ENCODE results near the gene ADCY1.
"Not testable (repeated sequence)": the region's sequence is repeated elsewhere in the genome, so short reads cannot be mapped to it uniquely, and the experiment has no call there.

The ADCY1 gene

DNA sequence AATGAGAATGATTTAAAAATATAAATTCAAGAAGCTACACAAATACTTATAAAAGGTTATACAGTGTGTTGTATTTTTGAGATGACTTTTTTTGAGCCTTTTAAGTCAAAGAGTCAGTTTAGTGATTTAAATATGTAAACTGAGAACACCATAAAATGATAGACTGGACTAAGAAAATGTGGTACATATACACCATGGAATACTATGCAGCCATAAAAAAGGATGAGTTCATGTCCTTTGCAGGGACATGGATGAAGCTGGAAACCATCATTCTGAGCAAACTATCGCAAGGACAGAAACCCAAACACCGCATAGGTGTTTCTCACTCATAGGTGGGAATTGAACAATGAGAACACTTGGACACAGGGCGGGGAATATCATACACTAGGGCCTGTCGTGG, 182.2 kb downstream of the ADCY1 start:
- H3K4me3 Mint-ChIP-seq, ATAC-seq, H3K27me3 Mint-ChIP-seq, H3K9me3 Mint-ChIP-seq: not testable (repeated sequence)
- H3K27ac Mint-ChIP-seq: peak overlapping the region; percentile 80
- H3K36me3 Mint-ChIP-seq: peaks cover 21% of the 10 kb centered on the region
- H3K4me1 Mint-ChIP-seq: peaks cover 12% of the 10 kb centered on the region

DNA sequence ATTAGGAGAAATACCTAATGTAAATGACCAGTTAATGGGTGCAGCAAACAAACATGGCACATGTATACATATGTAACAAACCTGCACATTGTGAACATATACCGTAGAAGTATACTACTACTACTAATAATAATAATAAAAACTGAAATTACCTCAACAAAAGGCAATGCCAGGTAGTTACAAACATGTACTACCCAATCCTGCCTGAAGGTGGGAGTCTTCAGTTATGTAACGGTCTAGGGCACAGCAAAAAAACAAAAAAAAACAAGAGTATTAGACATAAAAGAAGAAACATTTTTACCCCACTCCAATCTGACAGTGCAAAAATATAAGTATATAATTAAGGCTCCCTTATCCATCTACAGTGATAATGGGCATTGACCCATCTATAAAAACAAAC, 182.6 kb downstream of the ADCY1 start:
- H3K4me1 Mint-ChIP-seq: peaks cover 12% of the 10 kb centered on the region
- peak overlapping the region; percentile 80 for H3K27ac Mint-ChIP-seq
- not testable (repeated sequence) for H3K9me3 Mint-ChIP-seq, H3K4me3 Mint-ChIP-seq, ATAC-seq, H3K27me3 Mint-ChIP-seq
- peaks cover 17% of the 10 kb centered on the region for H3K36me3 Mint-ChIP-seq

DNA sequence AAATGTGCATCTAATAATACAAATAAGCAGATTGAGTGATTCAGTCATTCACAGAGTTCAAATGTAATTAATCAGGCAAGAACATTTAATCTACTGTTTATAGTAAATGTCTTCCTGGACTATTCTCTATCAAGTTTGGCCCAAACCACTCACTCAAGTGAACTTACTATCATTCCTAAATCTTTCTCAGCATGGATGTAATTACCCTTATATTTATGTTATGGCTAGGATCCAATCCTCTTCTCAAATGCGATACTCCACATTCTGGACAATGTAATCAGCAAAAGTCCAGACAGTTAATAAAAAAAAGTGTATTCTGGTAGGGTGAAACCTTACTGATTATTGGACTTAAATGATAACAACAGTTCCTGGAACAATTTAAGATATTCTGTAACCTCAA, 185.3 kb downstream of the ADCY1 start:
- Mint-ChIP-seq H3K4me1 (peaks cover 25% of the 10 kb centered on the region), H3K36me3 (peaks cover 20% of the 10 kb centered on the region)
- not testable (repeated sequence) for H3K4me3 Mint-ChIP-seq, H3K9me3 Mint-ChIP-seq, ATAC-seq, H3K27ac Mint-ChIP-seq, H3K27me3 Mint-ChIP-seq

DNA sequence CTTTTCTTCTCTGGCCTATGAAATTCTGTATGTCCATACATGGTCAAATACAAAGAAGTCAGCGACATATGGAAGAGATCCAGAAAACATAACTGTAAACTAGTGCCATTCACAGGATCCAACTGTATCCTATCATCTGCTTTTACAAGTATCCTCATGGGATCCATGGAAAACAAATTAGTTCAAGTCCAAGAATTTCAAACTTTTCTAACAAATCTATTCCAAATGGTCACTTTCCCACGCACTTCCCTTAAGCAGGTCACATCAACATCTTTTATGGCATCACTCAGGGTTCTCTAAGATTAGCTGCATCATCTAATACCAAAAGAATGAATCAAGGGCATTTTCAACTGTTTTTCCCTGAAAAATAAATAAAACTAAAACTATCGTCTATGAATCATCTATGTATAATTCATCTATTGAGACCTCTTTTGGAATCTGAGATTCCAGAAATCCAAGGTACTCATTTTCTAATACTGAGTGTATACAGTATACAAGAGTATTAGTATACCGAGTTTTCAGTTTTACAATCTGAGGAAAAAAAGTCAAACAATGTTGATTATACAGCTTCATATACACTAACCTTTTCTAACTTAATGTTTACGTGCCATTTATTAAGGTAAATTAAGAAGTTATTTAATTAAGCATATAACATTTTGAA, 187.5 kb downstream of the ADCY1 start:
- not testable (repeated sequence) for ATAC-seq, H3K4me3 Mint-ChIP-seq, H3K9me3 Mint-ChIP-seq, H3K27me3 Mint-ChIP-seq
- Mint-ChIP-seq H3K4me1 (peaks cover 23% of the 10 kb centered on the region), H3K36me3 (peaks cover 15% of the 10 kb centered on the region), H3K27ac (peak overlapping the region; percentile 38)

DNA sequence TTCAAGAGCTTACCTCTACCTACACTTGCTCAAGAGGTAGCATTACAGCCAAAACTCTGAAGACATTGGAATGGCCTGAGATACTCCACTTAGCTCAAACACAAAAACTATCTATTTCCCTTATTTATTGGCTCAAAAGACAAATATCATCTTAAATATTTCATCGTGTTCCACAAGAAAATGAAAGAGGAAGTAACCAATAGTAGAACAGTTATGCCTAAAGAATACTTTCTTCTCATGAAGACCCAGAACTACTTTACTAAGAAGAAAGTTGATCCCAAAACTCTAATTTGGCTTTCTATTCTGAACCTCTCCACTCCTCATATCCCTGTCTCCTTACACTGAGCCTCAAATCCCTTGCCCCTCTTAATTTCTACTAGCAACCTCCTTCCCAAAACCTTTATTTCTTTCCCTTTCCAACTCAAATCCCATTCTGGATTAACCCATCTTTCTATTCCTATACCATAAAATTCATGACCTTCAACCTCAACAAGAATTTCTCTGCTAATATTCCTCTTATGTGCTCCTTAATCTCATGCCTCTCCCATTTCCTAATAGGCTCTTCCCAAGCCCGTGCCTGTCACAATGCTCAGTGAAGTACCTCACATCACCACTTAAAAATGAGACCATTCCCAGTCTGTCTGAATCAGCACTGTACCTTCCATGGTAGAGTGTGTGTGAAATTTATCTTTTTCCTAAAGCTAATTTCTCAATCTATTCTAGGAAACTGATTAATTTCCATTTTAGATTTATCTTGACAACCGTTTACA, 188.2 kb downstream of the ADCY1 start:
- H3K27me3 Mint-ChIP-seq, ATAC-seq, H3K9me3 Mint-ChIP-seq: not testable (repeated sequence)
- Mint-ChIP-seq H3K27ac (peak overlapping the region; percentile 38), H3K4me3 (peak overlapping the region; percentile 1), H3K36me3 (peaks cover 11% of the 10 kb centered on the region), H3K4me1 (peaks cover 20% of the 10 kb centered on the region)

DNA sequence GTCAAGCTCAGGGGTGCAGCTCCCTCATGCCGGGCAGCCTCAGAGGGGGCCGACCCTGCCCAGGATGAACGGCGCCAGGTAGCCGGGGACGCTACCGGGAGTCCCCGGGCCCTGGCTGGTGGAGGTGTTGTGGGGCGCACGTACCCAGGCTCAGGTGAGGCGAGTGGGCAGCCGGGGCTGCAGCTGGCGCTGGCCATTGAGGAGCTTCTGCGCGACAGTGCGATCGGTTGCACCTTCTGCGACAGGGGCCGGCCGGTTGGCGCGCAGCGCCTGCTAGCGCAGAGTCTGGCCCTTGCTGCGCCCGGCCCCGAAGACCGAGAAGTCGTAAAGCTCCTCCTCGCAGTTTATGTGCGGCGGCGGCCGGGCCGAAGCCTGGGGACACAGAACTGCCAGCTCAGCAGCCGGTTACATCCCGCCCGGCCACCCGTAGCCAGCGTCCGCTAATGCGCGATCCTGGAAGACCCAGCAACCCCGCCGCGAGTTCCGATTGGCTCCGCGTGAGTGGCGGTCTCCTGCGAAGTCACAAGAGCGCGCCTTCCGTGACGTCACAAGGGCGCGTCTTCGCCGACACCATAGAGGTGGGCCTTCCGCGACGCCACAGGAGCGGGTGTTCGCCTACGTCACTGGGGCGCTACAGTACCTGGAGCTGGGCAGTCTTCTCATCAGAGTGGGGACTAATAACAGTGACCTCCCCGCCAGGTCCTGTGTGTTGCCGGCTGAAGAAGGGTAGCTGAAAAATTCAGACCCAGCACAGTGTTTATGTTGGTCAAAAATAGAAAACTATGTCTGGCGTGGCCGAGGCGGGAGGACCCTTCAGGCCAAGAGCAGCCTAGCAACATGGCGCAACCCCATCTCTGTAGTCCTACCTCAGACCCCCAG, 194.6 kb downstream of the ADCY1 start:
- ATAC-seq: peak; percentile 100
- H3K36me3 Mint-ChIP-seq, H3K27me3 Mint-ChIP-seq, H3K9me3 Mint-ChIP-seq: not testable (repeated sequence)
- H3K4me1 Mint-ChIP-seq: peaks cover 16% of the 10 kb centered on the region
- peak overlapping the region; percentile 97 for H3K27ac Mint-ChIP-seq
- H3K4me3 Mint-ChIP-seq: peak overlapping the region; percentile 84

DNA sequence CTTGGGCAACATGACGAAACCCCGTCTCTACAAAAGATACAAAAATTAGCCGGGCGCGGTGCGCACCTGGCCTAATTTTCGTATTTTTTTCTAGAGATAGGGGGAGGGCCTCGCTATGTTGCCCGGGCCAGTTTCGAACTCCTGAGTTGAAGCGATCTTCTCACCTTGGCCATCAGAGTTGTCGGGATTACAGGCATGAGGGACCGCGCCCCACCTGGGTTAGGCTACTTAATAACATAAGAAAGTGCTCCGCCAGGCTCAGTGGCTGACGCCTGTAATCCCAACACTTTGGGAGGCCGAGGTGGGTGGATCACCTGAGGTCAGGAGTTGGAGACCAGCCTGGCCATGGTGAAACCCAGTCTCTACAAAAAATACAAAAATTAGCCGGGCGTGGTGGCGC, 195.5 kb downstream of the ADCY1 start:
- not testable (repeated sequence) for ATAC-seq

More for the DNA sequence above, 195.5 kb downstream of the ADCY1 start:
- H3K27me3 Mint-ChIP-seq, H3K9me3 Mint-ChIP-seq, H3K36me3 Mint-ChIP-seq: not testable (repeated sequence)
- Mint-ChIP-seq H3K4me1 (peaks cover 16% of the 10 kb centered on the region), H3K27ac (peak overlapping the region; percentile 97), H3K4me3 (peak overlapping the region; percentile 84)

Measured in stimulated activated memory B cell treated with anti-CD40 and anti-IgM and Interleukin-4, amounts not matched to agents 10 μg/mL and 1 μg/mL and 100 μg/mL, for 72 hours (primary cell).